ENCODE data around the gene LUC7L3. TPM values are rescaled to one million over a fixed set of nuclear protein-coding genes. Genes with fewer than 3 reads are reported as not detected.

Gene LUC7L3
- total and polyA plus RNA-seq, 2 donors (not counting 3 experiments of a cell fraction or from before 2014, with no cell fraction given): 70.9 to 113 TPM

- Histone ChIP-seq H3K4me2 (ENCODE audit: insufficient read depth, low read length) (peak overlapping the region; percentile 91), H3K27me3 (ENCODE audit: control insufficient read depth in 2 of 2, insufficient read depth in 2 of 2, low read length in 2 of 2) (no peaks in the 10 kb centered on the region), H3K9me1 (replicated peaks; ENCODE audit: control insufficient read depth, extremely low read depth, insufficient read depth, low read length) (no peaks in the 10 kb centered on the region), H3K9ac (replicated peaks; ENCODE audit: extremely low read depth, insufficient read depth, low read length) (peak overlapping the region; percentile 98), H3K36me3 (ENCODE audit: control insufficient read depth in 2 of 2, extremely low read depth in 1 of 2, insufficient read depth in 2 of 2, low read length in 2 of 2) (no peaks in the 10 kb centered on the region), H4K20me1 (replicated peaks; ENCODE audit: control insufficient read depth, extremely low read depth, insufficient read depth, low read length) (peaks cover 11% of the 10 kb centered on the region), H3K4me1 (ENCODE audit: control insufficient read depth, extremely low read depth, insufficient read depth, low read length) (peaks cover 22% of the 10 kb centered on the region), H3K9me3 (replicated peaks; ENCODE audit: control insufficient read depth, insufficient read depth, low read length) (no peaks in the 10 kb centered on the region), H3K79me2 (ENCODE audit: control insufficient read depth, insufficient read depth, low read length) (peaks cover 58% of the 10 kb centered on the region), H3K27ac (ENCODE audit: insufficient read depth, low read depth, low read length) (peak overlapping the region; percentile 94), H2AFZ (ENCODE audit: low read depth, low read length) (no peak overlapping the region), H3K4me3 (replicated peaks in 1 of 3; ENCODE audit: insufficient read depth in 1 of 3, low read depth in 1 of 3, low read length in 3 of 3) (peak overlapping the region; percentile 70 to 98 (median 90))
- intact Hi-C loops (cut with micrococcal nuclease): loop anchor here (1.0 to 2.0 kb wide), 2 partner anchors 12 to 147 kb away; partner anchors contain the start of gene TOB1
- TF ChIP-seq GATA2 (IDR thresholded peaks at IDR 0.05; ENCODE audit: insufficient read depth, insufficient read length, low read depth, low read length): no peak
- TF ChIP-seq EZH2 (IDR thresholded peaks at IDR 0.05; ENCODE audit: borderline replicate concordance, low read depth, low read length, severe bottlenecking): no peak
- no peak for TF ChIP-seq CTCF (IDR thresholded peaks at IDR 0.05; ENCODE audit: extremely low read depth in 1 of 2, insufficient read depth in 1 of 2, low read depth in 1 of 2, low read length in 2 of 2)
- no peak for TF ChIP-seq POLR2A (IDR thresholded peaks at IDR 0.05; ENCODE audit: low read depth, low read length)
- TF ChIP-seq FOS (IDR thresholded peaks at IDR 0.05; ENCODE audit: borderline replicate concordance, insufficient read depth, low read length): no peak
- no peak for TF ChIP-seq MAX (IDR thresholded peaks at IDR 0.05; ENCODE audit: insufficient read depth, insufficient read length)
- no peak for TF ChIP-seq POLR2AphosphoS5 (IDR thresholded peaks at IDR 0.05; ENCODE audit: insufficient read depth, low read depth, low read length)
- no peak for TF ChIP-seq JUN (IDR thresholded peaks at IDR 0.05; ENCODE audit: borderline replicate concordance, insufficient read depth, insufficient read length, low read depth)
- TF ChIP-seq MYC (IDR thresholded peaks at IDR 0.05; ENCODE audit: low read depth, low read length): no peak
- CTCF ChIA-PET: interaction anchor here (0.8 to 1.5 kb wide), 3 partner anchors 12 to 63 kb away, joined by 3 to 9 read pairs (median 3); partner anchors contain the start of gene ANKRD40
- POLR2A ChIA-PET: interaction anchor here (1.1 kb wide), 1 partner anchor 12 kb away, joined by 7 read pairs; the partner anchor contains the start of gene ANKRD40
- TSS peak; percentile 30 for BruUV-seq (replicated peaks)
- dilution Hi-C loops (cut with MboI; ENCODE audit: extremely low pct_ligation_motif_present, low sequenced_read_pairs): no loop called here
- FAIRE-seq: peak; percentile 62
- DNase-seq (ENCODE audit: low read depth, low spot score): no peak
These were observed 756 bp downstream of the LUC7L3 start for GRCh38 chr17:50719924-50720794.
